ENCODE results near the gene RAPGEF1.

DNA sequence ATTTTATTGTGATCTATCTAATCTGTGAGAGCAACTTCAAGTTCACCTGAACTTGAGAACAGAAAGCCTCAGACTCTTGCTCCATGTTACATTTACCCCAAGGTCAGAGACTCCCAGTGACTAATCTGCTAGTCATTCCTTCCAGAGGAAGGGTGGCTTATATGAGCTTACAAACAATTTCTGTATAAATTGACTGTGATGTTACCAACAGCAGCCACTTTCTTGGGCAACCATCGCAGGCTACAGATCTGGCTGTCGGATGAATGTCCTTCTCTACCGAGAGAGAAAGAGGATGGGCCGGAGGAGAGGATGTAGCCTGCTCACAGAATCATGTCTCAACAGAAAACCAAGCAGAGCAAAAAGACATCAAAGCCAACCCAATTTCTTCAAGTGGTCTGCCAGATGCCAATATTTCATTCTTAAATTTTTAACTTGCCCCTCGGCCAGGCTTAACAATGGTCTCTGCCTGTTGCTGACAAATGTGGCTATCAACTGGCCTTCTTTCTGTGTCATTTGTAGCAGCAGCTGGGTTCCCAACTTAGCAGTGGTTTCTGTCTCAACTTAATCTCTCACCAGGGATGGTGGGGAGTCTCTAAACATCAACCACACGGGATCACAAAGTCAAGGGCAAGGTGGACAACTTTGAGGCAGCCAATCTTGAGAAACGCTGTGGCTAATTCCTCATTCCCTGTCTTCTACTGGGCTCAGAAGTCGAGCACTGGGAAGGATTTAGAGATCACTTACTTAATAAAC is 81.3 kb downstream of the RAPGEF1 start:
- no peak for TF ChIP-seq CTCF (conservative IDR thresholded peaks at IDR 0.05 in 1 of 2, IDR thresholded peaks at IDR 0.05 in 1 of 2; ENCODE audit: low read depth in 1 of 2, low read length in 2 of 2)
- TF ChIP-seq EZH2 (IDR thresholded peaks at IDR 0.05; ENCODE audit: low read length, missing control alignments) = no peak

All from fibroblast of lung (primary cell).